NCI-H1092 treated with DMSO at 0.1 percent for 48 hours (cell line): Measurements from ENCODE around the gene DPPA2.
"Not testable (repeated sequence)": the region's sequence is repeated elsewhere in the genome, so short reads cannot be mapped to it uniquely, and the experiment has no call there.

ENCODE experiments used
- DNase-seq: peaks from one replicate; lab custom pipeline; 2025; lab: John Stamatoyannopoulos, UW

DPPA2 gene, protein sequence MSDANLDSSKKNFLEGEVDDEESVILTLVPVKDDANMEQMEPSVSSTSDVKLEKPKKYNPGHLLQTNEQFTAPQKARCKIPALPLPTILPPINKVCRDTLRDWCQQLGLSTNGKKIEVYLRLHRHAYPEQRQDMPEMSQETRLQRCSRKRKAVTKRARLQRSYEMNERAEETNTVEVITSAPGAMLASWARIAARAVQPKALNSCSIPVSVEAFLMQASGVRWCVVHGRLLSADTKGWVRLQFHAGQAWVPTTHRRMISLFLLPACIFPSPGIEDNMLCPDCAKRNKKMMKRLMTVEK

DNA sequence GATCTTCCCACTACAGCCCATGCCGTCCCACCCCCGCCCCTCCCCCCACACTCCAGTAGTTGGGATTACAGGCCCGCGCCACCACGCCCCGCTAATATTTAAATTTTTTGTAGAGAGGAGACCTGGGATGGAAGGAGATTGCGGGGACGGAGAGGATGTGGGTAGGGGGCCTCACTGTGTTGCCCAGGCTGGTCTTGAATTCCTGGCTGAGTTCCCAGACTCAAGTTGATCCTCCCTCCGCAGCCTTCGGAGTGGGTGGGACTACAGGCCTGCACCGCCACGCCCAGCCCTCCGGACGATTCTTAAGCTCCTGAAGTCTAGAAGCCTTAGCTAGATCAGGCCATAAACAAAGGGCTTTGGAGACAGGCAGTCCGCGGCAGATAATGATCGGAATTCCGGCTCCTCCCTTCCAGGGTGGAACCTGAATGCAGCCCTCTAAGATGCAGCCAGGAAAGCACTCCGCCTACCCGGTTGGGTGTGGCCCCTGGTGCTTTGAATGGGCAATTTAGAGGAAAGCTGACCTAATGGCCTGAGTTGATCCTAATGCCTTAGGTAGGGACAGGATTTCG lies at the start of gene DPPA2:
Gene DPPA2, minus strand, starts transcription at position 356 of the 569 bp plus-strand sequence. CDS start 1,975 bp downstream, outside the sequence.
- no peak for DNase-seq

DNA sequence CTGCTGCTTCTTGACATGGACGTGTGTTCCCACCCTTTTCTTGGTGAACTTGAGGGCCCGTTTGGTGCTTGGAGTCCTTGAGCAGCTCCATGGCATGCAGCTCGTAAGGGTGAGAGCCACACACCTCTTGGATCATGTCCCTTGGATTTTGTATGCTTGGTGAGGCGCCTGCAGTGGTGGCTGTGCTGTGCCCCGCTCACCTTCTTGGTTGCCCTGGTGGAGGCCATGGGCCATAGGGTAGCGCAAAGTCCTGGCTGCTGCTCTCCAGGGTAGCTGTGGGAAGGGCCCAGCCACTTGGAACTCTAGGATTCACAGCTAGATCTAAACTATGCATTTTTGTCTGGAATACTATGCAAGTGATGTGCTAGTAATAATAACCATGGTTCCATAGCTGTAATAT lies 47.8 kb upstream of the DPPA2 start:
- no peak for DNase-seq

DNA sequence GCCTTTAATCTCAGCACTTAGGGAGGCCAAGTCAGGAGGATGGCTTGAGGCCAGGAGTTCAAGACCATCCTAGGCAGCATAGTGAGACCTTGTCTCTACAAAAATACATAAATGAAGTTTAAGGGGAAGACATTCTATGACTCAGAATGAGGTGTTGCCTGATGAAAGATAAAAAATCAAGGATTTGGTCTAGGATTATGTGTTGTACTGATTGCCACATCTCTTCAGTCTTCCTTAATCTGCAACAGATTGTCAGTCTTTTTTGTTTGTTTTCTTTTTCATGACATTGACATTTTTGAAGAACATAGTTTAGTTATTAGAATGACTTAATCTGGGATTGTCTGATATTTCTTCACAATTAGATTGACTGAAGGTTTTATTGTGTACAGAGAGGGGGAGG lies 47.3 kb upstream of the DPPA2 start:
- DNase-seq, result no peak

DNA sequence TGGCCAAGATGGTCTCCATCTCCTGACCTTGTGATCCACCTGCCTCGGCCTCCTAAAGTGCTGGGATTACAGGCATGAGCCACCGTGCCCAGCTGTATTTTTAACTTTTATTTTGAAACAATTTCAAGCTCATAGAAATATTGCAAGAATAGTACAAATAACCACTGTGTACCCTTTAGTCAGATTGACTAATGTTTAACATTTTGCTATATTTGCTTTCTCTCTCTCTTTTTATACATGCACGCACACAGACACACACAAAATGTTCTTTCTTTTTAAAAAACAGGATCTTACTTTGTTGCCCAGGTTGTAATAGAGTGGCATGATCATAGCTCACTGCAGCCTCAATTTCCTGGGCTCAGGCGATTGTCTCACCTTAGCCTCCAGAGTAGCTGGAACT lies 46.5 kb upstream of the DPPA2 start:
- DNase-seq, result no peak

DNA sequence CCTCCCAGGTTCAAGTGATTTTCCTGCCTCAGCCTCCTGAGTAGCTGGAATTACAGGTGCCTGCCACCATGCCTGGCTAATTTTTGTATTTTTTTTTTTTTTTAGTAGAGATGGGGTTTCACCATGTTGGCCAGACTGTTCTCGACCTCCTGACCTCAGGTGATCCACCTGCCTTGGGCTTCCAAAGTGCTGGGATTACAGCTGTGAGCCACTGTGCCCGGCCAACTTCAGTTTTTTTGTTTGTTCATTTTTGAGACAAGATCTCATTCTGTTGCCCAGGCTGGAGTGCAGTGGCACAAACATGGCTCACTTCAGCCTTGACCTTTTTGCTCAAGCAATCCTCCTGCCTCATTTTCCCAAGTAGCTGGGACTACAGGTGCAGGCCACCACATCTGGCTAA lies 42.5 kb upstream of the DPPA2 start:
- DNase-seq, result not testable (repeated sequence)

DNA sequence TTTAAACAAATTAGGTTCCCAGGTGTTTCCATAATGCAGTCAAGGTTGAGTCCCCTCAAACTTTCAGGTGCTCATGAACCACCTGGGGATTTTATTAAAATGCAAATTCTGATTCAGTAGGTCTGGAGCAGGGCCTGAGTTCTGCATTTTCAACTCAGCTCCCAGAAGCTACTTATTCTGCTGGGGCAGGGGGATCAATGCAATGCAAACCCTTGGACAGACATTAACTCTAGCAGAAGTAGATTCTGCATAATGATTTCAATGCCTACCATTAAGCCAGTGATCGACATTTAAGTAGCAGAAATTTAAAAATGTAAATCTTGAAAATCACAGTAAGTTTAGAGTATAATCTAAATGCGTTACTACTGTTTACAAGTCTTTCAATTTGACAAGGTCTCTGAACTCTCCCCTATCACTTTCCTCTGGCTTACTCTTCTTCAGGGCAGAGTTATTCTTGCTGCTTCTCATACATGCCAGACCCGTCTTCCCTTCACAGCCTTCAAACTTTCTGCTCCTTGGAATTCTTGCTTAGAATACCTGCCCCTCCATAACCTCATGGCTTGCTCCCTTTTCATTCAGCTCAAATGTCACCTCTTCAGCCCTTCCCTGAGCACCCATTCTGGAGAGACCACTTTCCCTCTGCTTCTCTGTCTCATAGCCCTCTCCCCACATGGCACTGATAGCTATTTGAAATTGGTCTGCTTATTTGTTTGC lies 40.3 kb upstream of the DPPA2 start:
- no peak for DNase-seq

DNA sequence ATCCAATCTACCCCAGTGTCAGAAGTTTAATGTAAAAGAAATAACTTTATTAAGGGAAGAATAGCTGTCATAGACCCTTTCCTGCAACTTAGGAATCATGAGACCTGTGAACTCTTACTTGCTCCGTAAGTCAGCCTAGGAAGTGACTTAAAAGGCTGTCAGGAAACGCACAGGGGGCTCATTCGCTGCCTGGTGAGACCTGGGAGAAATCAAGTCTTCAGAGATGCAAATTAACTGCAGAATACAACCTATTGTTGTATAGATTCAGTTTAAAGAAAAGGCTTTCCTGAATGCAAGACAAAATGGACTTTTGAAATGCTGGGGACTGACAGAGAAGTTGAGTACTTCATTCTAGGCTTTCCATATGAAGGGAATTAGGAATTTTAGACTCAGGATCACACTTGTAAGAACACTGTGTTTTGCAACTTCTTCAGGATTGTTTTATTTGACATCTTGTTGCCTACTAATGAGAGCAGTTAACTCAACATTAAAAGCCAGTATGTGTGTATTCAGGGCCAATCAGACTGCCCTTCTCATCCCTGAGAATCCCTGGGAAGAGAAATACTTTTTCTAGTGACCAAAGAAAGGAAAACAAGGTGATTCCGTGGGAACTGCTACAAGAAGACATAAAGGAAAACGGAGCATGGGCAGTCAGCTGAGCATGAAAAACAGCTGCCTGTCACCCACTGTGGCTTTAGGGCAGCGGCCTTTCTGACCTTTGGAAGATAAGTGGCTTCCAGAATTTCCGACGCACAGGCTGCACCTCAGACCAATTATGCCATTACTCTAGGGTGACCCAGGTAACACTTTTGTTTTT lies 39.5 kb upstream of the DPPA2 start:
- DNase-seq, result no peak

DNA sequence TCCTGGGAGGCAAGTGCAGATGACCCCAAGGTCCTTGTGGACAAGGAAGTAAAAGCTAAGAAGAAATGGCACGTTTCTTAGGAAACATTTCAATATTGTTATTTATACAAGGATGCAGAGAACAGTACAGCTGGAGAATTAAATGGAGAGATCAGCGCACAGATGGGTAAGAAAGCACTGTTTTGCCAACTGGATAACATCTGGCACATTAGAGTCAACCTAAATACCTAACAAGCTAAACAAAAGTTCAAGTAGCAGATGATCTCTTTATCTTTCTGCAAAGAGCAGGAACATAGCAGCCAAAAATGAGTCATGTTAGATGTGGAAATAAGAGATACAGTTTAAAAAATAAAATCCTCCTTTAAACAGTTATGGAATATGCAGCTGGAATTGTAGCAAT lies 36.7 kb upstream of the DPPA2 start:
- DNase-seq, result no peak

DNA sequence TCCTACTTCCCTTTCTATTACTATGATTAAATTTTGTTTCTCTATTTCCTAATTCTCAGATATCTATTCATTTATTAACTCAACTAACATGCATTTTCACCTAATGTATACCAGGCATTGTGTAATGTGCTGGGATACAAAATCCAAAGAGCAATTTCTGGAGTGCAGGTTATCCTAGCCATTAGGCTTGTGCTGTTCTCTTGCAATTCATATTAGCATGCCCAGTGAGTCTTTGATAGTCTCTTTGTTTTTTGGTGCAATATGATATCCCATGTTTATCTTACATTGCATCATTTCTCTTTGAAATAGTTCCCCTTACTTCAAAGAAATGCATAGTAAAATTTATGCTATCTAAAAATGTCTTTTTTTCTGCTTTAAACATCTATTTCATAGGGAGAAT lies 34.9 kb upstream of the DPPA2 start:
- no peak for DNase-seq

DNA sequence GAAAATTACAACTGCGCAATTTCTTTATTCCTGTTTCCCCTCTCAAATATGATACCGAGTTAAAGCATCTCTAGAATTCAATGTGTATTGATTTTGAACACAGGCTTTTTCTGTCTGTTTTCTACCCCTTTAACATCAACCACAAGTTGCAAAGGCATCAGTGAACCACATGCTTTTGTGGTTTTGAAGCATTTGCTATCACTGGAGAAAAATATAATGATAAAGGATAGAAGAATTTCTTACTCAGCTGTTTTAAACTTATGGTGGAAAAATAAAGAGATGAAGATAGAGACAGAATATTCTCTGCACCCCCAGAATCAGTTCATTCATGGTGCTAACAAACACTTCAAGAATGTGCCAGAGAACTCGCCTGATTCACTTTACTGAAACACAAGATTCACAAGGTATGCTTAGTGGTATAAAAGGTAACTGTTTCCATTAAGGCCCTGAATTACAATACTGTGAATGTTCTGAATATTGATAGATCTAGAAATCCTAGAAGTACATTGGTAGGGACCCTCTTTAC lies 30.5 kb upstream of the DPPA2 start:
- DNase-seq, result no peak

DNA sequence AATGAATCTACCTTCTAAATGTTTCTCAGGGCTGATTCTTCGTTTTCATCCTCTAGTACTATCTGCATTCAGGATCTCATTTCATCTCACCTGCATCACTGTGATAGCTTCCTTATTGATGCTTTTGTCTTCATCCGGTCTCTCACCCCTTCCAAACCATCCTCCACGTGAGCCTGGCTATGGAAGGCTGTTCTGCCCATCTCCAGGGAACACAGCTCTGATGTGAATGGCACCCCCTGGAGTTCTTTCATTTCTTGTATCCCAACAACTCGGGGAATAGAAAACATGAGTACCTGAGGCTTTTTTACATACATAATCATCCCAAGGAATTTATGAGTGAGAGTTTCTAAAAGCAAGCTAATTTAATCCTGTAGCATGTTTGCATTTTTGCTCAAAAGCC lies 29.8 kb upstream of the DPPA2 start:
- no peak for DNase-seq

DNA sequence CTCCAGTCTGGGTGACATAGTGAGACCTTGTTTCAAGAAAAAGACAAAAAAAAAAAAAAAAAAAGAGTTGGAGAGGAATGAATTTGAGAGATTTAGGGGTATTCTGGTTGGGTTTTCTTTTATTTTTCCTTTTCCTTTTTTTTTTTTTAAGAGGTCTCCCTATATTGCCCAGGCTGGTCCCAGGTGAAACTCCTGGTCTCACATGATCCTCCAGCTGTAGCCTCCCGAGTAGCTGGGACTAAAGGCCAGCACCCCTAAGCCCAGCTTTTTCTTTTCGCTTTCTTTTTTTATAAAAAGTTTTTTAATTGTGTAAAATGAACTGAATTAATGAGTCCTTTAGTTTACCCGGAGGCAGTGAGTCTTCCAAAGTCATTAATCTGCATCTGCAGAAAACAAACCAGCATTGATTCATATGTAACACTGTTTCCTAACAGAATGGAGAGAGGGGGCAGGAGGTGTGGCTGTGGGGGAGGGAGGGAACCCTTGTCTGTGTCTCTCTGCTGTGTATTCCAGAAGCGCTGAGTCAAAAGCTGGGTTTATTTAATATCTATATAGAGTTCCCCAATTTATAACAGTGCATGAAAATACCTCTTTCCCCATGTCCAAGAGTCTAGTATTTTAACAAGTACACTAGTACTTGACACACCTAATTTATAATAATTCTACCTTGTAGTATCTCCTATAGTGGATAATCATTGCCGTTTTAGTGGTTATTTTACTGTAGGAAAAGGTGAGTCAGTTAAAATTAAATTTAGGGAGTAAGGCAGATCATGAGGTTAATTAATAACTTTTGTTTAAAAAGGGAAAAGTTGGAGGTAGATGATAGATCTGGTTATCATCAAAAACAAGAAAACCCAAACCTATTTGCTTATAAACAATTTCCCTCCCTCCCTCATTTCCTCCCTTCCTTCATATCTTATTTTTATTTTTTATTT lies 23.7 kb upstream of the DPPA2 start:
- DNase-seq, result no peak

DNA sequence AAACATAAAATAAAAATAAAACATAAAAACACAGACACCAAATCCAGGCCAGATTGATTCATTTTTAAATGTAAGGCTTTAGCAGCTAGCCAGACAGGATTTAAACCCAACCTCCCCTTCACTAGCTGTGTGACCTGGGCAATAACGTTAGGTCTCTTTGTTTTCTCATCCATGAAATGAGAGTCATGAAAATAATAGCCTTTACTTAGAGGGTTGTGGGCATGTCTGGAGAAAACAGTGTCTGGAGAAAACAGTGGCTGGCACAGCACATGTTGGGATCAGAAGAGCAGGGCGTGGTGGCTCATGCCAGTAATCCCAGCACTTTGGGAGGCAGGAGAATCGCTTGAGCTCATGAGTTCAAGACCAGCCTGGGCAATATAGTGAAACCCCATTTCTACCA lies 22.9 kb upstream of the DPPA2 start:
- DNase-seq, result no peak

DNA sequence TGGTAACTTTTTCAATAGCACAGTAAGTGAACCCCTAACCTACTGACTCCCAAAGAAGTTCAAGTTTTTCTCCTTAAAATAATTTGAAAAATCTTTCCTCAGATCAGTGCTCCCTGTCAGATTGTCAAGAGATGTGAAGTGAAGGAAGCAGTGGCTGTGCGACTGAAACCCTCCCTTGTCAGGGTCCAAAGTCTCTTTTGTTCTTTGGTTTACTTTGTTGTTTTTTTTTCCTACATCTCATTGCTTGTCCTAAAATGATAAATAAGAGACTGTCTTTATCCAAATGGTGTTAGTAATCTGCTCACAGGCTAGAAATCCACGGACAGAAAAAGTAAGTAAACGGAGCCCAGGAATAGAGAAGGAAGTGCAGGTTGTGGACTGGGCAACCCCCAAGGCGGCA lies 22.0 kb upstream of the DPPA2 start:
- DNase-seq, result no peak

DNA sequence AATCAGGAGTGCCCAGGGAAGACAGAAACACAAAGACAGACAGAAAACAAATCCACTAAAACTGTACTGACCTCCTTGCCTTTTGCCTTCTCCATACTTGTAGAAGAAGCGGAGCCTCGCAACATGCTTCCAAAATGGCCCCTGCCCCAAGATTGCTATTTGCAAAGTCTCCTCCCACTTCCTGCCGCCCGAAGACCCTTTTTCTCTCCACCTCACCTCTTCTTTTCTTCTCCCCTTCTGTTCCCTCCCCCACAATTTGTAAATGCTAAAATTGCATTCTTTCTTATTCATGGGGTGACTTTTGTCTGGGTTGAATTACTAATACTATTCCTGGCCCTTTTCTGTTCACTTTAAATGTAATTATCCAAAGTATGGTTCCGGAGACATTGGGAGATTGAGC lies 21.1 kb upstream of the DPPA2 start, which contains the start of gene DPPA4:
Gene DPPA4, minus strand, starts transcription at position 154 of the 400 bp plus-strand sequence. Its CDS starts 29 bp downstream, at position 125.
- DNase-seq, result no peak

DNA sequence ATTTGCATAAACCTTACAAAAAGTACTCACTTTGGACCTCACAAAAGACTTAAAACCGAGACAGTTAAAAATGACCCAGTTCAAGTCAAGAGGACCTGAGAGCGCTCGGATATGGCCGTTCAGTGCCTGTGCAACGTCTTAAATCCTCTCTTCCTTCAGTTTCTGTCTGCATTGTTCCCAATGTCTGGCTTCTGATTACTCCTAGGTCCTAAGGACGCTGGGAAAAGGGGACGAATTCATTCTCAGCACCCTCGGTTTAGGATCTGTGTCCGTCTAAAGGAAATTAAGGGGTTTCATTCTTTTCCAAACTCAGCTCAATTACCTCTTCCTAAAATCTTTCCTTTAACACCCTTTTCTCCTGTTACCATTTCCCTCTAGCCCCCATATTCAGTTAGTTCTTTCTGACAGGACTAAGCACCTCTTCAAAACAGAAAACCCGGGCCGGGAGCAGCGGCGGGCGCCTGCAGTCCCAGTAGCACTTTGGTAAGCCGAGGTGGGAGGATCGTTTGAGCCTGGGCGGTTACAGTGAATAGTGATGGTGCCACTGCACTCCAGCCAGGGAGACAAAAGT lies 20.1 kb upstream of the DPPA2 start:
- DNase-seq, result no peak

DNA sequence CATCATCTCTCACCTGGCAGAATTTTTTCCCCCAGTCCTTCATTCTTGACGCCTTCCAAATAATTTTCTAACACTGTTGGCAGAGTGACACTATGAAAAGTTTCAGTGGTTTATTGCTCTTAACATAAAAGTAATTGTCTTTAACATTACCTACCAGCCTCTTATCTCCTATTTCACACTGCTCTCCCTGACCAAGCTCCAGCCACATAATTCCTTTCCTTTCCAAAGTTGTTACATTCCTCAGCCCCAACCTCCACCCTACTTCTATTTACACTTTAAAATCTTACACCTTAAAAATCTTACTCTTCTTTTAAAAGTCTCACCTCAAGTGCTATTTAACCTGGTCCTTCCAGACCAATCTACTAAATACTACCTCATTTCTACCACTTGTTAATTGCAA lies 18.3 kb upstream of the DPPA2 start:
- DNase-seq, result no peak

DNA sequence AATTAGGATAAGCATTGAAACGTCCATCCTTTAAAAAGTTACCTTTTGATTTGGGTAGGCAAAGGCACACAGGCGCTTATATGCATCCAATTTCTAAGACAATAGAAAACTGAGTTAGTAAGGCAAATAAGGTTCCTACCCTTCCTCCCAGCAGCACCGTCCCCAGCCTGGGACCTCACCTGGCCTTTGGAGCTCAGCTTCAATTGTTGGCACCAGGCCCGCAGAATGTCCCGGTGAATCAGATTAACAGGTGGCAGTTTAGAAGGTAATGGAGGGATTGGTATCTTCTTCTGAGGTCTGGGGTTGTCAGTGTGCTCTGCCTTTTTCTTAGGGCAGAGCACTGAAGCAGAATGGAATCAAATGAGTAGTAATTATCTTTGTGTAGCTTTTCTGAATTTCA lies 15.4 kb upstream of the DPPA2 start:
- DNase-seq, result no peak

DNA sequence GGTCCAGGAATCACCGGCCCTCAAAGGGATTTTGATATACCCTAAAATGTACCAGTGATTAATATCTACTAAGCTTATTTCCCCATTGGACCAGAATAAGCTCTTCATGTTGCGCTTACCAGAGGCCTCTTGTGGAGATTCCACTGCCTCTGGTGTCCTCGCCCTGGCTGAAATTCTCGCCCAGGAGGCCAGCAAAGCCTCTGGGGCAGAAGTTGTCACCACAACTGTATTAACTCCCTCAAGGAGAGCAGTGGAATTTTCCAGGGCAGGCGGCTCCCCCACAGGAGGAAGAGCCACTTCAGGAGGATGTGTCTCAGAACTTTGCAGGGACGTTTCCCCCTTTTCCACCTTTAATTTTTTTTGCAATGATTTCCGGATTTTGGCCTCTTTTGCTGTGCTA lies 14.1 kb upstream of the DPPA2 start:
- DNase-seq, result no peak

DNA sequence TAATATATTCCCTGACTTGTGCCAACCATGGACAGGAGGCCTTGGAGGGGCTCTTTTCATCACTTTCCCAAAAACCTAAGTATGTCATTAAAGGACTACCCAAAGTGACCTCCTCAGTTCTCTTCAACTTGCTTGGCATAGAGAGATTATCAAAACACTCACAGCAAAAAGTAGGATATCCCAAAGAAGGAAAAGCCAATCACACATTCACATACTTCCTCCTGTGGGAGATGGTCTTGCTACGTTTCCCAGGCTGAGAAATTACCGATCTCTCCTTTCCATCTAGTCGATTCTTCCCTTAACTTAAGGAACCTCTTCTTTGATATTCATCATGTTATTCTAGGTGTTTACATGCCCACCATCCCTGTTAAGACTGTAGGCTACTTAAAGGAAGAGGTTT lies 11.9 kb upstream of the DPPA2 start:
- no peak for DNase-seq

DNA sequence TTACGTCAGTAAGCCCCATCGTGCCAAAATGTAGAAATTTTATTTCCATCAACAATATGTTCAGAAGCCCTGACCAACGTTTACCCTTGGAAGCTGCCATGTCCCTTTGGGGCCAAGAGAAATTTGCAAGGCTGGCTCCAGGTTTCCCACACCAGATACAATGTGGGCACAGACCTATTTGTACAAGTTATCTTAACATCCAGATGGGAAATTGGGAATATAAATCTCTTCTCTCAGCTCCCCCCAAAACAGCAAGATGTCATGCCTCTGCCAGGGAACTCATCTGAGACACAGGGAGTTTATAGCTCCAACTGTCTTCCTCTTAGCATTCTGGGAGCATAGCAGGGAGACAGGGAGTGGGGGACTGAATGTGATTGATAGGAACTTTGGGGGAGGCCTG lies 9.3 kb upstream of the DPPA2 start:
- no peak for DNase-seq
